ENCODE results near the gene SH3GL2.

Gene SH3GL2

GRCh38 chr9:17658237-17658636 lies 79.4 kb downstream of the SH3GL2 start:
- DNase-seq (ENCODE audit: low read depth in 2 of 2) = no peak

GRCh38 chr9:17660158-17660557 lies 81.3 kb downstream of the SH3GL2 start:
- no peak for DNase-seq (ENCODE audit: low read depth in 2 of 2)

- DNase-seq (ENCODE audit: low read depth in 2 of 2) = no peak
Observed at GRCh38 chr9:17665450-17665849, 86.6 kb downstream of the SH3GL2 start.

GRCh38 chr9:17669206-17669605 lies 90.3 kb downstream of the SH3GL2 start:
- DNase-seq (ENCODE audit: low read depth in 2 of 2) = no peak

- DNase-seq (ENCODE audit: low read depth in 2 of 2) = no peak
Observed at GRCh38 chr9:17682684-17683083, 103.8 kb downstream of the SH3GL2 start.

GRCh38 chr9:17688834-17689233 lies 110.0 kb downstream of the SH3GL2 start:
- no peak for DNase-seq (ENCODE audit: low read depth in 2 of 2)

DNA sequence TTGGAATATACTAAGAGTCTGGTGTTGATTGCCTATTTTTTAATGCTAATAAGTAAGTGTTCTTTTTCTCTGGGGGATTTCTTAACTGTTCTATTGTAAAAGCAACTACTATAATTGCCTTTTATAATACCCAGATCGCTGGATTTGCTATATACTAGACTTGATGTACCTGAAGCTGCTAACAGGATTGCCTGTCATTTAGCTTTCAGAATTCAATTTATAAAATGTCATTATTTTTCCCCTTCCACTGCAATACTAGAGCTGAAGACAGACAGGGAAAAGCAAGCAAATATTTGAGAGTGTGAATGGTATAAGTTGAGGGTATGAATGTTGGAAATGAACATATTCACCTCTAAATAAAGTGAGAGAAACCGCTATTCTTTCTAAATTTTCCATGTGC lies 115.5 kb downstream of the SH3GL2 start:
- no peak for DNase-seq (ENCODE audit: low read depth in 2 of 2)

- DNase-seq (ENCODE audit: low read depth in 2 of 2) = no peak
Observed at GRCh38 chr9:17695482-17695881, 116.6 kb downstream of the SH3GL2 start.

DNA sequence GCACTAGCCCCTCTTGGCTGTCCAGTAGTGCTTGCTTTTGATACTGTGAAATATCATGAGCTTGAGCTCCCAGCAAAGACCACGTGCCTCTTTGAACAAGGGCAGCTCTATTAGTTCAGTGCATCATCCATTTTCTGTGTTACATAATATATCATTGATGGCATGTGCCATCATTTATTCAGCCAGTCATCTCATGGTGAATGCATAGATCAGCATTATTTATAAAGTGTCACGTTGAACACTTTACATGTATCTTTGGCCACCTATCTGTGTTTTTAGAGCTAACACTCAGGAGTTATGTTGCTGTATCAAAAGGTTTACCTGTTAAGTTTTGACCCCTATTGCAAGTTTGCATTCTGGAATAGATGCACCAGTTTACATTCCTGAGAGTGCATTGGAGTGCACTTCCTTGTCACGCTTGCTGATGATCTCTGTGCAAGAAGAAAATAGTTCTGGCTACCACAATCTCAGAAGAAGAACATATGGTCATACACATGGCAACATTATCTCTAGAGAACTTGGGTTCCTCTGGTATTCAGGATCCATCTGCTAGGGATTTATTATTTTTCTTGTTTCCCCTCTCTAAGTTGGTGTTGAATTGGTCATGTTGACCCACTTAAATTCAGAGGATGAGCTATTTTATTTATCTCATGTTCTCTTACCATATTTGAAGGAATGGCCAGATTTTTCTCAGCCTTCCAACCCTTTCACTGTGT lies 120.9 kb downstream of the SH3GL2 start:
- no peak for DNase-seq (ENCODE audit: low read depth in 2 of 2)

DNA sequence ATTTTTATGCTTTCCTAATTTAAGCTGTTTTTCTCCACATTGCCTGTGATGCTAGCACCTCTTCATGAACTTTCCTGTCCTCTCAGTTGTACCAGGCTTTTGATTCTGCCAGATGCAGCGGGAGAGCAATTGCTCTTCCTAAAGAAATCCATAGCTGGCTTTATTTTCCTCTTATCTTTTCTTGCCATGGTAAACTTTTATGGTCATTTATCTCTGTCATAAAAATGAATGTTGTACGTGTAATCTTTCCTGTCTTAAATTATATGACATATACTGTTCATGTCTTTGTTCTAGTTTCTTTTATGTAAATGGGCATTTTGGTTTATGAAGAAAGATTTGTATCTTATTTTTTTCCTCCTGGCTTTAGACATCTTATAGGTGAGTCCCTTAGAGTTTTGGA lies 127.5 kb downstream of the SH3GL2 start:
- no peak for DNase-seq (ENCODE audit: low read depth in 2 of 2)

GRCh38 chr9:17719053-17719452 lies 140.2 kb downstream of the SH3GL2 start:
- no peak for DNase-seq (ENCODE audit: low read depth in 2 of 2)

- no peak for DNase-seq (ENCODE audit: low read depth in 2 of 2)
Observed at GRCh38 chr9:17721954-17722353, 143.1 kb downstream of the SH3GL2 start.

DNA sequence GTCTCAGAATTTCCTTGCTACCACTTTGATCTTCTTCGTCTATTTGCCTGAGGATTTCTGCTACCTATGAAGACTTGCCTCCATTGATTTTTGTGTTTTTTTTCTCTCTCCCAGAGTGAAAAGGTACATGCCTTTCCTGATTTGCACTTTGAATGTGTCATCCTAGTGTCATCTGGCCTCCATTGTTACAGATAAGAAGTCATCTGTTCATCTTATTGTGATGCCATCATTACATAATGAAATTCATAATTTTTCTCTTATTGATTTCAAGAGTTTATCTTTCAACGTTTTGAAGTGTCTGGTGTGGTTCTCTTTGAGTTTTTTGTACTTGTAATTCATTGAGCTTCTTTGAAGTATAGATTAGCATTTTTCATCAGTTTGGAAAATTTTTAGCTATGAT lies 144.8 kb downstream of the SH3GL2 start:
- DNase-seq (ENCODE audit: low read depth in 2 of 2) = no peak

DNA sequence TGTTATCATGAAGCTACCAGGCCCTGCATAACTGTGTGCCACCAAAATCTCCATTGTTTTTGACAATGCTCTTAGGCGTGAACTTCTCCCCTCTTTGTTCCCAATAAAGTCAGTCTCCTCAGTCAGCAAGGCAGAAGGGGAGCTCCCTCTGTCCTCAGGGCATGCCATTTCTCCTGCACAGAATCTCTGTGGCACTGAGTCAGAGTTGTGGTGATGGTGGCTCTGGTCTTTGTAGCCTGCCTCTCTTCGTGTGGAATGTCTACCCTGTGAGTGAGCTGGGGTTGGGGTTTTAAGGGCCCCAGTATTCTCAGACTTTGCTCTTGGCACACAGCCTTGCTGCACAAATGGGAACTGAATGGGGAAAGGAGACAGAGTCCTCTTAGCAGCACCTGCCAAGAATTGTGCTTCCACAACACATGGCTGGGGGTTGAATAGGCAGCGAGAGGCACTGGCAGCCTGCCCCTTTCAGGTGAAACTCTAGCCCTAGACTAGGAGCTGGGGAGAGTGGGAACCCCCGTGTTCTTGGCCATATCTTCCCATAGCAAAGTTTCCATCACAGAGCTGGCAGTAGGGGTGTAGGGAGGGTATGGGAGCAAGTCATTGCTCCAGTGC lies 146.6 kb downstream of the SH3GL2 start:
- DNase-seq (ENCODE audit: low read depth in 2 of 2) = no peak

GRCh38 chr9:17726298-17726697 lies 147.4 kb downstream of the SH3GL2 start:
- no peak for DNase-seq (ENCODE audit: low read depth in 2 of 2)

GRCh38 chr9:17730899-17731298 lies 152.0 kb downstream of the SH3GL2 start:
- DNase-seq (ENCODE audit: low read depth in 2 of 2) = no peak

- no peak for DNase-seq (ENCODE audit: low read depth in 2 of 2)
Observed at GRCh38 chr9:17731308-17731707, 152.4 kb downstream of the SH3GL2 start.

GRCh38 chr9:17734674-17735073 lies 155.8 kb downstream of the SH3GL2 start:
- DNase-seq (ENCODE audit: low read depth in 2 of 2) = no peak

GRCh38 chr9:17735859-17736258 lies 157.0 kb downstream of the SH3GL2 start:
- no peak for DNase-seq (ENCODE audit: low read depth in 2 of 2)

- no peak for DNase-seq (ENCODE audit: low read depth in 2 of 2)
Observed at GRCh38 chr9:17739022-17739421, 160.2 kb downstream of the SH3GL2 start.

DNA sequence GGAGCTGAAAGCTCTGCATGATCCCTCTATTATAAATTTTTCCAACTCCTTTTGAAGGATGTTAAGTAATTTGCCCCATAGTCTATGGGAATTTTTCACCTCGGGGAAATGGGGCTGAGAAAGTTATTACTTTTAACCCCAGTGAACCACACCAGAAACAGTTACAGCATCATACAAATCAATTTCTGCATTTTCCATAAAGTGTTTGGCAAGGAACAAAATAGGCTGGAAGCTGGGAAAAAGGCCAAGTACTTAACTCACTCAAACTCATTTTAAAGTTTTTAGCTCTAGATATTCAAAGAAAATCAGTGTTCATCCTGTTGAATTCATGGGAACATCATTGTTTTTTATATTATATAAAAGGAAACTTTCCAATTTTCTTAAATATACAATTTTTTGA lies 160.9 kb downstream of the SH3GL2 start:
- no peak for DNase-seq (ENCODE audit: low read depth in 2 of 2)

- DNase-seq (ENCODE audit: low read depth in 2 of 2) = no peak
Observed at GRCh38 chr9:17742067-17742466, 163.2 kb downstream of the SH3GL2 start.

- no peak for DNase-seq (ENCODE audit: low read depth in 2 of 2)
Observed at GRCh38 chr9:17744786-17745185, 165.9 kb downstream of the SH3GL2 start.

GRCh38 chr9:17750269-17750668 lies 171.4 kb downstream of the SH3GL2 start:
- no peak for DNase-seq (ENCODE audit: low read depth in 2 of 2)

Data from stimulated activated CD8-positive, alpha-beta memory T cell treated with anti-CD3 and anti-CD28 coated beads, Interleukin-2, amount 100 ng/mL, for 1 hour (primary cell).